K562 (cell line): ENCODE measurements around the gene F12. TPM values are rescaled to one million over a fixed set of nuclear protein-coding genes. Genes with fewer than 3 reads are reported as not detected.

Experiments
- BHLHE40 ChIP-seq: IDR thresholded peaks from 2 replicates; pipeline ENCODE4 v1.6.1; 2011; ENCODE audit warnings: low read length, improper control_type of control experiment
- IRF2 ChIP-seq: sonication (generic); formaldehyde crosslinking; IDR thresholded peaks from 2 replicates; pipeline ENCODE4 v1.8.1; 2022; ENCODE audit warnings: mild to moderate bottlenecking, missing genetic modification reagents
- NBN ChIP-seq: fragments of 450-650 bp; IDR thresholded peaks from 2 replicates; pipeline ENCODE4 v1.6.1; 2016; ENCODE audit warnings: low read depth, mild to moderate bottlenecking
- NR2F6 ChIP-seq: fragments of 450-650 bp; formaldehyde crosslinking; IDR thresholded peaks from 2 replicates; pipeline ENCODE4 v1.4.0; 2020; ENCODE audit warnings: mild to moderate bottlenecking
- RUNX1 ChIP-seq: sonication (generic); IDR thresholded peaks from 2 replicates; pipeline ENCODE4 v1.6.1; 2016; ENCODE audit warnings: antibody characterized with exemption, low read depth
- ZNF408 ChIP-seq: fragments of 250-450 bp; sonication (Bioruptor Pico); IDR thresholded peaks from 2 replicates; pipeline ENCODE4 v1.4.0; 2020; ENCODE audit warnings: low read depth, mild to moderate bottlenecking, moderate library complexity
- ZNF583 ChIP-seq: fragments of 250-450 bp; sonication (Bioruptor Pico); IDR thresholded peaks from 2 replicates; pipeline ENCODE4 v1.4.0; 2020
- ZNF639 ChIP-seq, 2 experiments: fragments of 200-800 bp in 1 of 2; sonication (Bioruptor generic) in 1 of 2; sonication (generic) in 1 of 2; formaldehyde crosslinking in 1 of 2; IDR thresholded peaks in 1 of 2; conservative IDR thresholded peaks in 1 of 2; 2 replicates each; pipeline versions ENCODE4 v1.5.0 to v1.6.1; 2016 to 2020; ENCODE audit warnings: missing compliant biosample characterization in 1 of 2, missing genetic modification characterization in 1 of 2, missing genetic modification reagents in 1 of 2
- polyA plus RNA-seq, 8 experiments: library from polyadenylated mRNA; depleted of rRNA in 4 of 8; stranded (reverse) in 5 of 8; unstranded in 3 of 8; fragments of >200 nt; fragmentation: Nextera tagmentation in 2 of 8; fragmentation: Illumina TruSeq in 1 of 8; extraction: Ambion mirVana in 2 of 8; extraction: Trizol in 1 of 8; gene quantifications; 2 replicates each; pipeline versions ENCODE4 v1.2.1 to v1.2.3, GENCODE V29; 2011 to 2014; ENCODE audit warnings: inconsistent platforms in 1 of 8, missing spikeins in 1 of 8
- total RNA-seq, 7 experiments: library from RNA; depleted of rRNA in 6 of 7; stranded (reverse); fragments of >200 nt in 6 of 7; fragmentation: Illumina TruSeq in 2 of 7; extraction: Trizol in 2 of 7; gene quantifications; 2 replicates each; pipeline versions ENCODE4 v1.2.1 to v1.2.3, GENCODE V29; 2011 to 2021; ENCODE audit warnings: low replicate concordance in 1 of 7
- TF ChIP-seq, protein P1 (sequence below): conservative IDR thresholded peaks from 2 replicates; pipeline ENCODE4 v1.6.1; 2011; ENCODE audit warnings: low read depth, mild to moderate bottlenecking, low read length; ENCODE audit not compliant: control insufficient read depth
- TF ChIP-seq, protein P2 (sequence below): sonication (generic); formaldehyde crosslinking; IDR thresholded peaks from 2 replicates; pipeline ENCODE4 v1.8.0; 2022; ENCODE audit warnings: mild to moderate bottlenecking, missing genetic modification reagents
- TF ChIP-seq, protein P3 (sequence below): sonication (generic); formaldehyde crosslinking; IDR thresholded peaks from 2 replicates; pipeline ENCODE4 v1.8.1; 2023; ENCODE audit warnings: mild to moderate bottlenecking, missing genetic modification reagents
- TF ChIP-seq, protein P4 (sequence below): sonication (generic); formaldehyde crosslinking; IDR thresholded peaks from 2 replicates; pipeline ENCODE4 v1.8.1; 2023; ENCODE audit warnings: mild to moderate bottlenecking, missing genetic modification reagents

Gene F12
- total and polyA plus RNA-seq, 9 of the 15 experiments (the other 6 are each of a cell fraction or from before 2014, with no cell fraction given), result 0.59 to 18.3 (median 3.6) TPM

GRCh38 chr5:177454397-177455035 lies 45.2 kb upstream of the F12 start (continued):
- TF ChIP-seq, protein P1, sequence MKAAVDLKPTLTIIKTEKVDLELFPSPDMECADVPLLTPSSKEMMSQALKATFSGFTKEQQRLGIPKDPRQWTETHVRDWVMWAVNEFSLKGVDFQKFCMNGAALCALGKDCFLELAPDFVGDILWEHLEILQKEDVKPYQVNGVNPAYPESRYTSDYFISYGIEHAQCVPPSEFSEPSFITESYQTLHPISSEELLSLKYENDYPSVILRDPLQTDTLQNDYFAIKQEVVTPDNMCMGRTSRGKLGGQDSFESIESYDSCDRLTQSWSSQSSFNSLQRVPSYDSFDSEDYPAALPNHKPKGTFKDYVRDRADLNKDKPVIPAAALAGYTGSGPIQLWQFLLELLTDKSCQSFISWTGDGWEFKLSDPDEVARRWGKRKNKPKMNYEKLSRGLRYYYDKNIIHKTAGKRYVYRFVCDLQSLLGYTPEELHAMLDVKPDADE, result peak; percentile 50; the same call in 1 of the 2 replicates
- TF ChIP-seq NBN (peak; percentile 92), ZNF583 (CRISPR knock-in tag) (0 out of 2 replicates have a peak, but pooled peaks have one; percentile 28), ZNF639 (CRISPR knock-in tag; conservative IDR thresholded peaks at IDR 0.05 in 1 of 2, IDR thresholded peaks at IDR 0.05 in 1 of 2) (peak in 1 of 2 experiments; percentile 79; a peak in 1 of 4 replicates), BHLHE40 (peak; percentile 28; the same call in 1 of the 2 replicates), RUNX1 (no peak), IRF2 (CRISPR knock-in tag) (no peak), NR2F6 (CRISPR knock-in tag) (no peak), ZNF408 (no peak)
- TF ChIP-seq, protein P2, sequence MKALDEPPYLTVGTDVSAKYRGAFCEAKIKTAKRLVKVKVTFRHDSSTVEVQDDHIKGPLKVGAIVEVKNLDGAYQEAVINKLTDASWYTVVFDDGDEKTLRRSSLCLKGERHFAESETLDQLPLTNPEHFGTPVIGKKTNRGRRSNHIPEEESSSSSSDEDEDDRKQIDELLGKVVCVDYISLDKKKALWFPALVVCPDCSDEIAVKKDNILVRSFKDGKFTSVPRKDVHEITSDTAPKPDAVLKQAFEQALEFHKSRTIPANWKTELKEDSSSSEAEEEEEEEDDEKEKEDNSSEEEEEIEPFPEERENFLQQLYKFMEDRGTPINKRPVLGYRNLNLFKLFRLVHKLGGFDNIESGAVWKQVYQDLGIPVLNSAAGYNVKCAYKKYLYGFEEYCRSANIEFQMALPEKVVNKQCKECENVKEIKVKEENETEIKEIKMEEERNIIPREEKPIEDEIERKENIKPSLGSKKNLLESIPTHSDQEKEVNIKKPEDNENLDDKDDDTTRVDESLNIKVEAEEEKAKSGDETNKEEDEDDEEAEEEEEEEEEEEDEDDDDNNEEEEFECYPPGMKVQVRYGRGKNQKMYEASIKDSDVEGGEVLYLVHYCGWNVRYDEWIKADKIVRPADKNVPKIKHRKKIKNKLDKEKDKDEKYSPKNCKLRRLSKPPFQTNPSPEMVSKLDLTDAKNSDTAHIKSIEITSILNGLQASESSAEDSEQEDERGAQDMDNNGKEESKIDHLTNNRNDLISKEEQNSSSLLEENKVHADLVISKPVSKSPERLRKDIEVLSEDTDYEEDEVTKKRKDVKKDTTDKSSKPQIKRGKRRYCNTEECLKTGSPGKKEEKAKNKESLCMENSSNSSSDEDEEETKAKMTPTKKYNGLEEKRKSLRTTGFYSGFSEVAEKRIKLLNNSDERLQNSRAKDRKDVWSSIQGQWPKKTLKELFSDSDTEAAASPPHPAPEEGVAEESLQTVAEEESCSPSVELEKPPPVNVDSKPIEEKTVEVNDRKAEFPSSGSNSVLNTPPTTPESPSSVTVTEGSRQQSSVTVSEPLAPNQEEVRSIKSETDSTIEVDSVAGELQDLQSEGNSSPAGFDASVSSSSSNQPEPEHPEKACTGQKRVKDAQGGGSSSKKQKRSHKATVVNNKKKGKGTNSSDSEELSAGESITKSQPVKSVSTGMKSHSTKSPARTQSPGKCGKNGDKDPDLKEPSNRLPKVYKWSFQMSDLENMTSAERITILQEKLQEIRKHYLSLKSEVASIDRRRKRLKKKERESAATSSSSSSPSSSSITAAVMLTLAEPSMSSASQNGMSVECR (CRISPR knock-in tag), result peak; percentile 49
- TF ChIP-seq, protein P3, sequence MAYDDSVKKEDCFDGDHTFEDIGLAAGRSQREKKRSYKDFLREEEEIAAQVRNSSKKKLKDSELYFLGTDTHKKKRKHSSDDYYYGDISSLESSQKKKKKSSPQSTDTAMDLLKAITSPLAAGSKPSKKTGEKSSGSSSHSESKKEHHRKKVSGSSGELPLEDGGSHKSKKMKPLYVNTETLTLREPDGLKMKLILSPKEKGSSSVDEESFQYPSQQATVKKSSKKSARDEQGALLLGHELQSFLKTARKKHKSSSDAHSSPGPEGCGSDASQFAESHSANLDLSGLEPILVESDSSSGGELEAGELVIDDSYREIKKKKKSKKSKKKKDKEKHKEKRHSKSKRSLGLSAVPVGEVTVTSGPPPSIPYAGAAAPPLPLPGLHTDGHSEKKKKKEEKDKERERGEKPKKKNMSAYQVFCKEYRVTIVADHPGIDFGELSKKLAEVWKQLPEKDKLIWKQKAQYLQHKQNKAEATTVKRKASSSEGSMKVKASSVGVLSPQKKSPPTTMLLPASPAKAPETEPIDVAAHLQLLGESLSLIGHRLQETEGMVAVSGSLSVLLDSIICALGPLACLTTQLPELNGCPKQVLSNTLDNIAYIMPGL (CRISPR knock-in tag), result 0 out of 2 replicates have a peak, but pooled peaks have one; percentile 15
- TF ChIP-seq, protein P4, sequence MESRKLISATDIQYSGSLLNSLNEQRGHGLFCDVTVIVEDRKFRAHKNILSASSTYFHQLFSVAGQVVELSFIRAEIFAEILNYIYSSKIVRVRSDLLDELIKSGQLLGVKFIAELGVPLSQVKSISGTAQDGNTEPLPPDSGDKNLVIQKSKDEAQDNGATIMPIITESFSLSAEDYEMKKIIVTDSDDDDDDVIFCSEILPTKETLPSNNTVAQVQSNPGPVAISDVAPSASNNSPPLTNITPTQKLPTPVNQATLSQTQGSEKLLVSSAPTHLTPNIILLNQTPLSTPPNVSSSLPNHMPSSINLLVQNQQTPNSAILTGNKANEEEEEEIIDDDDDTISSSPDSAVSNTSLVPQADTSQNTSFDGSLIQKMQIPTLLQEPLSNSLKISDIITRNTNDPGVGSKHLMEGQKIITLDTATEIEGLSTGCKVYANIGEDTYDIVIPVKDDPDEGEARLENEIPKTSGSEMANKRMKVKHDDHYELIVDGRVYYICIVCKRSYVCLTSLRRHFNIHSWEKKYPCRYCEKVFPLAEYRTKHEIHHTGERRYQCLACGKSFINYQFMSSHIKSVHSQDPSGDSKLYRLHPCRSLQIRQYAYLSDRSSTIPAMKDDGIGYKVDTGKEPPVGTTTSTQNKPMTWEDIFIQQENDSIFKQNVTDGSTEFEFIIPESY (CRISPR knock-in tag), result no peak
